HepG2 (cell line): Measurements from ENCODE around the gene CAPZB. TPM values are rescaled to one million over a fixed set of nuclear protein-coding genes. Genes with fewer than 3 reads are reported as not detected.
A peak's percentile ranks its signal among the peaks of the same experiment; 100 is the strongest.

ENCODE experiments used
- ARNTL ChIP-seq: sonication (generic); formaldehyde crosslinking; IDR thresholded peaks from 2 replicates; pipeline ENCODE4 v1.4.0; 2020; ENCODE audit warnings: mild to moderate bottlenecking, missing genetic modification reagents
- ATF7 ChIP-seq, 2 experiments: fragments of 450-650 bp in 1 of 2; sonication (generic) in 1 of 2; formaldehyde crosslinking in 1 of 2; IDR thresholded peaks; 2 replicates each; pipeline versions ENCODE4 v1.4.0 to v1.6.1; 2016 to 2020; ENCODE audit warnings: antibody characterized with exemption in 1 of 2, mild to moderate bottlenecking in 1 of 2, missing genetic modification reagents in 1 of 2
- CCDC6 ChIP-seq: sonication (generic); formaldehyde crosslinking; IDR thresholded peaks from 2 replicates; pipeline ENCODE4 v1.8.1; 2022; ENCODE audit warnings: mild to moderate bottlenecking, missing genetic modification reagents, moderate library complexity
- HDAC1 ChIP-seq: sonication (generic); formaldehyde crosslinking; IDR thresholded peaks from 2 replicates; pipeline ENCODE4 v1.5.1; 2020; ENCODE audit warnings: mild to moderate bottlenecking, missing genetic modification reagents
- MAF1 ChIP-seq: sonication (generic); formaldehyde crosslinking; IDR thresholded peaks from 2 replicates; pipeline ENCODE4 v1.5.0; 2020; ENCODE audit warnings: missing genetic modification reagents, borderline replicate concordance
- RELA ChIP-seq: sonication (generic); formaldehyde crosslinking; IDR thresholded peaks from 2 replicates; pipeline ENCODE4 v1.4.0; 2020; ENCODE audit warnings: missing genetic modification reagents
- ZC3H13 ChIP-seq: sonication (generic); formaldehyde crosslinking; IDR thresholded peaks from 2 replicates; pipeline ENCODE4 v1.8.1; 2023; ENCODE audit warnings: mild to moderate bottlenecking, missing genetic modification reagents, moderate library complexity
- ZNF558 ChIP-seq: sonication (generic); formaldehyde crosslinking; IDR thresholded peaks from 2 replicates; pipeline ENCODE4 v1.9.0; 2022; ENCODE audit warnings: mild to moderate bottlenecking, missing genetic modification reagents, borderline replicate concordance
- ZNF75D ChIP-seq: sonication (generic); formaldehyde crosslinking; IDR thresholded peaks from 2 replicates; pipeline ENCODE4 v1.8.1; 2023; ENCODE audit warnings: missing genetic modification reagents, mild to moderate bottlenecking, borderline replicate concordance
- ZSCAN20 ChIP-seq: sonication (generic); formaldehyde crosslinking; IDR thresholded peaks from 2 replicates; pipeline ENCODE4 v1.4.0; 2020; ENCODE audit warnings: missing genetic modification reagents, mild to moderate bottlenecking, borderline replicate concordance
- polyA plus RNA-seq, 8 experiments: library from polyadenylated mRNA; depleted of rRNA in 3 of 8; stranded (reverse) in 7 of 8; unstranded in 1 of 8; fragments of >200 nt; fragmentation: Illumina TruSeq in 4 of 8; extraction: Trizol in 4 of 8; gene quantifications; 2 replicates each; pipeline versions ENCODE4 v1.2.1 to v1.2.3, GENCODE V29; 2011 to 2016; ENCODE audit warnings: low read depth in 4 of 8, missing spikeins in 1 of 8, mixed read lengths in 1 of 8; ENCODE audit not compliant: insufficient read depth in 1 of 8
- total RNA-seq, 5 experiments: library from RNA; depleted of rRNA; stranded (reverse); fragments of >200 nt; fragmentation: Illumina TruSeq; extraction: Trizol; gene quantifications; 2 replicates each; pipeline ENCODE4 v1.2.3, GENCODE V29; 2016; ENCODE audit warnings: low read depth in 1 of 5
- TF ChIP-seq, protein P1 (sequence below): sonication (generic); formaldehyde crosslinking; IDR thresholded peaks from 2 replicates; pipeline ENCODE4 v1.4.0; 2020; ENCODE audit warnings: missing genetic modification reagents
- TF ChIP-seq, protein P2 (sequence below): sonication (generic); formaldehyde crosslinking; IDR thresholded peaks from 2 replicates; pipeline ENCODE4 v1.4.0; 2020; ENCODE audit warnings: low read depth, missing genetic modification reagents
- TF ChIP-seq, protein P3 (sequence below): IDR thresholded peaks from 2 replicates; pipeline ENCODE4 v1.6.1; 2016; ENCODE audit warnings: missing compliant biosample characterization, missing genetic modification reagents, borderline replicate concordance
- TF ChIP-seq, protein P4 (sequence below): sonication (generic); formaldehyde crosslinking; IDR thresholded peaks from 2 replicates; pipeline ENCODE4 v1.8.0; 2022; ENCODE audit warnings: low read depth, missing genetic modification reagents
- TF ChIP-seq, protein P5 (sequence below): sonication (generic); formaldehyde crosslinking; IDR thresholded peaks from 2 replicates; pipeline ENCODE4 v1.9.0; 2021; ENCODE audit warnings: missing genetic modification reagents, borderline replicate concordance

CAPZB gene
- total and polyA plus RNA-seq, 2 of the 13 experiments (the other 11 are each of a cell fraction or from before 2014, with no cell fraction given) = 58.9 to 76.9 TPM

DNA sequence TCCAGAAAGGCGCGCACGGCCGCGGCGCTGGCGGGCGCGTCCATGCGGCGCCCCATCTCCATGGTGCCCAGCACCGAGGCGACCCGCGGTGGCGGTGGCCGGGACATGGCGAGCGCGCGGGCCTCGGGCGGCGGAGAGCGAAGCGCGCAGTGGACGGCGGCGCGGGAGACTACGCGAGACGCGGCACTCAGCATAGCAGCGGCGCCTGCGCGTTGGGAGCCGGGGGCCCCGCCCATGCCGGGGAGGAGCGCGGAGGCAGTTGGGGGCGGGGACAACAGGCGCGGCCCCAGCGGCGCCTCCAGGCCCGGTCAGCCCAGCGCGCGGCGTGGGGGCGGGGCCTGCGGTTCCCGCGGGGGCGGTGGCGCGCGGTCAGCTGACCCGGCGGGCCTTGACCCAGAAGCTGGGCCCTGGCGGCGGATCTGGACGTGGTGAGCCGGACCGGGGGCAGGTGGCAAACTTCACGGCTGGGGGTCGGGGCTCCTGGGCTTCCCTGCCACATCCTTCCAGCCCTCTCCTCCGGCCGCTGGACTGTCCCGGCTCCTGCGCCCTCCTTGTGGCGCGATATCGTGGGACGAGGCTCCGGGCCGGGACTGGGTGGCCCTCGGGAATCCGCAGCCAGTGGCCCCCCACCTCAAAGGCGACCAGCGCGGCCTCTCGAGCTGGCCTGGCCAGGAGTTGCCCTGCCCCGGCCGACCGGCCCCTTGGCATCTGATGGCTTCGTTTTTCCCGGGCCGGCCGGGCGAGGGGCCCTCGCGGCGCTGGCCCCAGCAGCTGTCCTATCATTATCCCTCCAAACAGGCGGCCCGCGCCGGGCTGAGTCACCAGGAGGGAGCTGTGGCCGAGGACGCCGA lies 173.2 kb downstream of the CAPZB start, which contains the start of the genes AKR7A2 and SLC66A1 (continued):
- TF ChIP-seq ZNF75D (no peak), ATF7 (IDR thresholded peaks at IDR 0.05) (no peak), ATF7 (CRISPR knock-in tag; IDR thresholded peaks at IDR 0.05) (no peak), MAF1 (CRISPR knock-in tag) (no peak), RELA (CRISPR knock-in tag) (no peak), ZNF558 (CRISPR knock-in tag) (peak; percentile 67; the same call in 1 of the 2 replicates), ARNTL (CRISPR knock-in tag) (peak; percentile 57; the same call in 1 of the 2 replicates), ZC3H13 (CRISPR knock-in tag) (peak; percentile 84), CCDC6 (CRISPR knock-in tag) (0 out of 2 replicates have a peak, but pooled peaks have one; percentile 52), ZSCAN20 (CRISPR knock-in tag) (0 out of 2 replicates have a peak, but pooled peaks have one; percentile 30), HDAC1 (CRISPR knock-in tag) (peak; percentile 51; the same call in 1 of the 2 replicates)
- TF ChIP-seq, protein P1, sequence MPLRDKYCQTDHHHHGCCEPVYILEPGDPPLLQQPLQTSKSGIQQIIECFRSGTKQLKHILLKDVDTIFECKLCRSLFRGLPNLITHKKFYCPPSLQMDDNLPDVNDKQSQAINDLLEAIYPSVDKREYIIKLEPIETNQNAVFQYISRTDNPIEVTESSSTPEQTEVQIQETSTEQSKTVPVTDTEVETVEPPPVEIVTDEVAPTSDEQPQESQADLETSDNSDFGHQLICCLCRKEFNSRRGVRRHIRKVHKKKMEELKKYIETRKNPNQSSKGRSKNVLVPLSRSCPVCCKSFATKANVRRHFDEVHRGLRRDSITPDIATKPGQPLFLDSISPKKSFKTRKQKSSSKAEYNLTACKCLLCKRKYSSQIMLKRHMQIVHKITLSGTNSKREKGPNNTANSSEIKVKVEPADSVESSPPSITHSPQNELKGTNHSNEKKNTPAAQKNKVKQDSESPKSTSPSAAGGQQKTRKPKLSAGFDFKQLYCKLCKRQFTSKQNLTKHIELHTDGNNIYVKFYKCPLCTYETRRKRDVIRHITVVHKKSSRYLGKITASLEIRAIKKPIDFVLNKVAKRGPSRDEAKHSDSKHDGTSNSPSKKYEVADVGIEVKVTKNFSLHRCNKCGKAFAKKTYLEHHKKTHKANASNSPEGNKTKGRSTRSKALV (CRISPR knock-in tag) = peak; percentile 72; the same call in 1 of the 2 replicates
- TF ChIP-seq, protein P2, sequence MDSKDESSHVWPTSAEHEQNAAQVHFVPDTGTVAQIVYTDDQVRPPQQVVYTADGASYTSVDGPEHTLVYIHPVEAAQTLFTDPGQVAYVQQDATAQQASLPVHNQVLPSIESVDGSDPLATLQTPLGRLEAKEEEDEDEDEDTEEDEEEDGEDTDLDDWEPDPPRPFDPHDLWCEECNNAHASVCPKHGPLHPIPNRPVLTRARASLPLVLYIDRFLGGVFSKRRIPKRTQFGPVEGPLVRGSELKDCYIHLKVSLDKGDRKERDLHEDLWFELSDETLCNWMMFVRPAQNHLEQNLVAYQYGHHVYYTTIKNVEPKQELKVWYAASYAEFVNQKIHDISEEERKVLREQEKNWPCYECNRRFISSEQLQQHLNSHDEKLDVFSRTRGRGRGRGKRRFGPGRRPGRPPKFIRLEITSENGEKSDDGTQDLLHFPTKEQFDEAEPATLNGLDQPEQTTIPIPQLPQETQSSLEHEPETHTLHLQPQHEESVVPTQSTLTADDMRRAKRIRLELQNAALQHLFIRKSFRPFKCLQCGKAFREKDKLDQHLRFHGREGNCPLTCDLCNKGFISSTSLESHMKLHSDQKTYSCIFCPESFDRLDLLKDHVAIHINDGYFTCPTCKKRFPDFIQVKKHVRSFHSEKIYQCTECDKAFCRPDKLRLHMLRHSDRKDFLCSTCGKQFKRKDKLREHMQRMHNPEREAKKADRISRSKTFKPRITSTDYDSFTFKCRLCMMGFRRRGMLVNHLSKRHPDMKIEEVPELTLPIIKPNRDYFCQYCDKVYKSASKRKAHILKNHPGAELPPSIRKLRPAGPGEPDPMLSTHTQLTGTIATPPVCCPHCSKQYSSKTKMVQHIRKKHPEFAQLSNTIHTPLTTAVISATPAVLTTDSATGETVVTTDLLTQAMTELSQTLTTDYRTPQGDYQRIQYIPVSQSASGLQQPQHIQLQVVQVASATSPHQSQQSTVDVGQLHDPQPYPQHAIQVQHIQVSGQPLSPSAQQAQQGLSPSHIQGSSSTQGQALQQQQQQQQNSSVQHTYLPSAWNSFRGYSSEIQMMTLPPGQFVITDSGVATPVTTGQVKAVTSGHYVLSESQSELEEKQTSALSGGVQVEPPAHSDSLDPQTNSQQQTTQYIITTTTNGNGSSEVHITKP (CRISPR knock-in tag) = peak; percentile 45; the same call in 1 of the 2 replicates
- TF ChIP-seq, protein P3, sequence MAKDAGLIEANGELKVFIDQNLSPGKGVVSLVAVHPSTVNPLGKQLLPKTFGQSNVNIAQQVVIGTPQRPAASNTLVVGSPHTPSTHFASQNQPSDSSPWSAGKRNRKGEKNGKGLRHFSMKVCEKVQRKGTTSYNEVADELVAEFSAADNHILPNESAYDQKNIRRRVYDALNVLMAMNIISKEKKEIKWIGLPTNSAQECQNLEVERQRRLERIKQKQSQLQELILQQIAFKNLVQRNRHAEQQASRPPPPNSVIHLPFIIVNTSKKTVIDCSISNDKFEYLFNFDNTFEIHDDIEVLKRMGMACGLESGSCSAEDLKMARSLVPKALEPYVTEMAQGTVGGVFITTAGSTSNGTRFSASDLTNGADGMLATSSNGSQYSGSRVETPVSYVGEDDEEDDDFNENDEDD (CRISPR knock-in tag) = peak; percentile 89
- TF ChIP-seq, protein P4, sequence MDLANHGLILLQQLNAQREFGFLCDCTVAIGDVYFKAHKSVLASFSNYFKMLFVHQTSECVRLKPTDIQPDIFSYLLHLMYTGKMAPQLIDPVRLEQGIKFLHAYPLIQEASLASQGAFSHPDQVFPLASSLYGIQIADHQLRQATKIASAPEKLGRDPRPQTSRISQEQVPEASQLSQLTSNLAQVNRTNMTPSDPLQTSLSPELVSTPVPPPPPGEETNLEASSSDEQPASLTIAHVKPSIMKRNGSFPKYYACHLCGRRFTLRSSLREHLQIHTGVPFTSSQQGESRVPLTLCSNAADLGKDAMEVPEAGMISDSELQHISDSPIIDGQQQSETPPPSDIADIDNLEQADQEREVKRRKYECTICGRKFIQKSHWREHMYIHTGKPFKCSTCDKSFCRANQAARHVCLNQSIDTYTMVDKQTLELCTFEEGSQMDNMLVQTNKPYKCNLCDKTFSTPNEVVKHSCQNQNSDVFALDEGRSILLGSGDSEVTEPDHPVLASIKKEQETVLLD (CRISPR knock-in tag) = peak; percentile 81; the same call in 1 of the 2 replicates
- TF ChIP-seq, protein P5, sequence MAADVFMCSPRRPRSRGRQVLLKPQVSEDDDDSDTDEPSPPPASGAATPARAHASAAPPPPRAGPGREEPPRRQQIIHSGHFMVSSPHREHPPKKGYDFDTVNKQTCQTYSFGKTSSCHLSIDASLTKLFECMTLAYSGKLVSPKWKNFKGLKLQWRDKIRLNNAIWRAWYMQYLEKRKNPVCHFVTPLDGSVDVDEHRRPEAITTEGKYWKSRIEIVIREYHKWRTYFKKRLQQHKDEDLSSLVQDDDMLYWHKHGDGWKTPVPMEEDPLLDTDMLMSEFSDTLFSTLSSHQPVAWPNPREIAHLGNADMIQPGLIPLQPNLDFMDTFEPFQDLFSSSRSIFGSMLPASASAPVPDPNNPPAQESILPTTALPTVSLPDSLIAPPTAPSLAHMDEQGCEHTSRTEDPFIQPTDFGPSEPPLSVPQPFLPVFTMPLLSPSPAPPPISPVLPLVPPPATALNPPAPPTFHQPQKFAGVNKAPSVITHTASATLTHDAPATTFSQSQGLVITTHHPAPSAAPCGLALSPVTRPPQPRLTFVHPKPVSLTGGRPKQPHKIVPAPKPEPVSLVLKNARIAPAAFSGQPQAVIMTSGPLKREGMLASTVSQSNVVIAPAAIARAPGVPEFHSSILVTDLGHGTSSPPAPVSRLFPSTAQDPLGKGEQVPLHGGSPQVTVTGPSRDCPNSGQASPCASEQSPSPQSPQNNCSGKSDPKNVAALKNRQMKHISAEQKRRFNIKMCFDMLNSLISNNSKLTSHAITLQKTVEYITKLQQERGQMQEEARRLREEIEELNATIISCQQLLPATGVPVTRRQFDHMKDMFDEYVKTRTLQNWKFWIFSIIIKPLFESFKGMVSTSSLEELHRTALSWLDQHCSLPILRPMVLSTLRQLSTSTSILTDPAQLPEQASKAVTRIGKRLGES (CRISPR knock-in tag) = peak; percentile 26; the same call in 1 of the 2 replicates
